Stimulated activated CD8-positive, alpha-beta memory T cell treated with anti-CD3 and anti-CD28 coated beads, Interleukin-7, amount 100 ng/mL, for 1 hour (primary cell): ENCODE results near the gene MCC.
A peak's percentile ranks its signal among the peaks of the same experiment; 100 is the strongest.
"Not testable (repeated sequence)": the region's sequence is repeated elsewhere in the genome, so short reads cannot be mapped to it uniquely, and the experiment has no call there.

Source experiments
- DNase-seq, 2 donors: peaks; one replicate each; pipeline ENCODE4 v3.0.0-alpha.2; 2020; ENCODE audit warnings: low read depth in 2 of 2

The MCC gene

DNA sequence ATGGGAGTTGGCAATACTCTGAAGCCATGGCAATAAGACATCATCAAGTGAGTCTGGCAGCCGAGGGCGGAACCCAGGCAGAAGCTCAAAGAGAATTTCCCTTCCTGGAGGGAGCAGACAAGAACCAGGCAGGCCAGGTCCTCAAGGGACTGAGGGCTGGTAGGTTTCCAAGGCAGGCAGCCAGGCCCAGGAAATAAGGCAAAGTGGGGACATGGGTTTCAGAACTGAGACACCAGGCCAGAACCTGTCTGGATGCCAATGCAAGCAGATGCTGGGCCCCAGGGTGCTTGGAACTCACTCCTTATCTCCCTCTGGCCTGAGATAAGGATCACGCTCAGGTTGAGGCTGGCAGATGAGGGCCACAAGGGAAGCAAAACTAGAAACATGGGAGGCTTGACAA lies 62.3 kb downstream of the MCC start:
- DNase-seq: no peak

DNA sequence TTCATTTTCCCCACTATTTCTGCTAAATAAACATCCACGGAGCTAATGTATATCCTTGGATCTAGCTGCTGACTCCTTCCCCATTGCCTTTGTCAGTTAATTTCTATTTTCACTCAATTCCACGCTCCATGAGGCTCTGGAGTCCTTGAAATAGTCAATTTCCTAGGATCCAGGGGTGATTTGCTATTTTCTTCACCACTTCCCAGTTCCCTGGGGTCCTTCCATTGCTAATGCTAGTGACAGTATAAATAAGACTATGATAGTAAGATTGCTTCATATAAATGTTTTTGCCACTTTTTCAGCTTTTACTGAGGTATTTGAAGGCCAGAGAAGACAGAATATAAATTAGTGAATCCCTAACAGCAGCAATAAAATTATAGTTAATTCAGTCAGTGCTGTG lies 66.6 kb downstream of the MCC start:
- no peak for DNase-seq

DNA sequence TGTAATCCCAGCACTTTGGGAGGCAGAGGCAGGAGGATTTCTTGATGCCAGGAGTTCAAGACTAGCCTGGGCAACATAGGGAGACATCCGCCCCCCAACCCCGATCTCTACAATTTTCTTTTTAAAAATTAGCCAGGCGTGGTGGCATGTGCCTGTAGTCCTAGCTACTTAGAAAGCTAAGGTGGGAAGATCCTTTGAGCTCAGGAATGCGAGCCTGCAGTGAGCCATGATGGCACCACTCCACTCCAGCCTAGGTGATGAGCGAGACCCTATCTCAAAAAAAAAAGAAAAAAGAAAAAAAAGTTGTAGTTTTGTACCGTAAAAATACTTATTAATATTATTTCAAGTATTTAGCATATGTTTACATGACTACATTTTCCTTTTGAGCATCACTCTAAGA lies 82.7 kb downstream of the MCC start:
- no peak for DNase-seq

DNA sequence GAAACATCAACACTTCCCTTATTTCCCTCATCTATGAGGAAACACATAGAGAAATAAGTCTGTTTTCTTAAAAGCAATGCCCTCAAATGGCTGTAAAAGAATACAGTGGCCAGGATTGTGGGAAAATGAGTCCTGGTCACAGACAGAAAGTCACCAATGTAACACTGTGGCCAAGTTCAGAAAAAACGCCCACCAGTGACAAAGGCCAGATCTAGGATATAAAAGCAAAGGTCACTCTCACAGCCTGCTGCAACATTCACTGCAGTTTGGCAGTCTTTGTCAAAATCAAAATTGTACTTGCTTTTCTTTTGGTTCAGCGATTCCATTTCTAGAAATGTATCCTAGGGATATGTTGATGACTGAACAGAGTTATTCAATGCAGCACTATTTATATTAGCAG lies 84.0 kb downstream of the MCC start:
- no peak for DNase-seq

DNA sequence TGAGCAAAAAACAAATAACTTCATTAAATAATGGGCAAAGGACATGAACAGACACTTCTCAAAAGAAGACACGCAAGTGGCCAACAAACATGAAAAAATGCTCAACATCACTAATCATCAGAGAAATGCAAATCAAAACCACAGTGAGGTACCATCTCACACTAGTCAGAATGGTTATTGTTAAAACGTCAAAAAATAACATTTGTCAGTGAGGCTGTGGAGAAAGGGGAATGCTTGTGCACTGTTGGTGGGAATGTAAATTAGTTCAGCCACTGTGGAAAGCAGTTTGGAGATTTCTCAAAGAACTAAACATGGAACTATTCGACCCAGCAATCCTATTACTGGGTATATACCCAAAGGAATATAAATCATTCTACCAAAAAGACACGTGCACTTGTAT lies 90.3 kb downstream of the MCC start:
- not testable (repeated sequence) for DNase-seq

DNA sequence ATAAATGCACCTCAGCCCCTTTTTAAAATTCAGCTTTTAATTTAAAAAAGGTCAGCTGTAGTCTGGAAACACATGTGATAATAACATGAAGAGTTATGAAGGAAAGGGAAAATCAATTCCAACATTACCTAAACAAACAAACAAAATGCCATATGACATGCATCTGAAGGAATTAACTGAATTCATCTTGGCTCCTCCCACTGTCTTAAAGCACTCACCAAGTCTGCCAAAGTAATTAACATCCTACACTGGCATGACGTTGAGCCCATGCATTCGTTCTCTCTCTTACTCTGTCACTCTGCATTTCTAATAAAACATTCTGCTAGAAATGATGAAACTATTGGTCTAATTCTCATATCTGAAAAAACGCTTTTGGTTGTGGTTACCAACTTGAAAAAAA lies 91.2 kb downstream of the MCC start:
- no peak for DNase-seq

DNA sequence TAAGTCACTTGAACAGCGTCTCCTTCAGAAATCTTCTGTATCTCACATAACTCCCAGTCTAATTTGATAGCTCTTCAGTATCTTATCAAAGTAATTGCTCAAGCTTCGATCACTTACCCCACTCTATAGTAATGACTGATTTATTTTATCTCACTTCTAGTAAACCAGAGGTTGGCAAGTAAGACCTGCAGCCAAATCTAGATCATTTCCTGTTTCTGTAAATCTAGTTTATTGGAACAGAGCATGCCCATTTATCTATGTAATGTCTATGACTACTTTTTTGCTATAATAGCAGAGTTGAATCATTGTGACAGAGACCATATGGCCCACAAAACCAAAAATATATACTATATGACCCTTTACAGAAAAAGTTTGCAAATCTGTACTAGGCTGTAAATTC lies 93.6 kb downstream of the MCC start:
- DNase-seq: no peak

DNA sequence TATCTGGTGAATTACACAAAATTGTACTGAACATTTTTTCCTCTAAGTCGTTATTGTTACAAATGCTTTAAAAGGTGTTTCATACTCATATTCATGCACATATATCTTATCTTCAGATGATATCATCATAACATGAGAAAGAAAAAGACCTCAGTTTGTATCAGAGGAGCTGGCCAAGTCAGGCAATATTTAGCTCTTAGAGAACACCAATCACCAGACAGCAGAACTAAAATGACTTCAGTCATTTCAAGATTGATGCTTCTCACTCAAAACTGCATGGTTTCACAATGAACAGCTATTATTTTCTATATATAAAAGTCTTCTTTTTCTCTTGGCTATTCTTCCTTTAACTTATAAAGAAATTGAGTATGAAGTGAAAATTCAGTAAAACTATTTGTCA lies 98.0 kb downstream of the MCC start:
- no peak for DNase-seq

DNA sequence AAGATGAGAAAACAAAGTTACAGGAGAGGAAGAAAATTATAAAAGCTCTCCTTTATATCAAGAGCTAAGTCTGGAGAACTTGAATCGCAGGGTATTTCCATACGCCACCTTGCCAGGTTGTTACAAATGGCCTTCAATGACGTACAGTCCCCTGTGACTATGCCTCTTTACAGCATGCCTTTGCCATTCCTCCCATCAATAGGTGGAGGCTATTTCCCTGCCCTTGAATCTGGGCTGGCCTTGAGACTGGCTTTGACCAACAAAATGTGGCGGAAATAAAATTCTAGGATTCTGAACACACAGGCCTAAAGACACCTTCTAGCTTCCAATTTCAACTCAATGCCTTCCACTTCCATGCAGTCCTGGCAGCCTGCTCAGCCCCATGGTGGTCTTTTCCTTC lies 99.1 kb downstream of the MCC start:
- DNase-seq: no peak

DNA sequence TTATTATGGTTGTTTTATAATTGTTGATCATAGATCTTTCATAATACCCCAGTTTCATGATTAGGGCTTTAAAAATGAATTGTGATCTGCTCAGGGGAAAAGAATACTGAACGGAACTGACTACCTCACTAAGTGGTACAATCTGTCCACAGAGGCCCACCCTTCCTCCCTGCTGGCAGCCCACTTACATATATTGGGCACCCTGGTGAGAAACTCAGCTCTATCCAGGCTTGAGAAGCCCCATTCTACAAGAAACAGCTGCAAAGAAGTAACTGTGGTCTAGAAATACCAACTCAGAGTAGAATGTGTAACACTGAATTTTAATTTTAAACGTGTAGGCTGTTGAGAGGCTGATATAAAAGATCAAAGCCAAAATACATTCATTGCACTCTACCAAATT lies 100.4 kb downstream of the MCC start:
- DNase-seq: no peak

DNA sequence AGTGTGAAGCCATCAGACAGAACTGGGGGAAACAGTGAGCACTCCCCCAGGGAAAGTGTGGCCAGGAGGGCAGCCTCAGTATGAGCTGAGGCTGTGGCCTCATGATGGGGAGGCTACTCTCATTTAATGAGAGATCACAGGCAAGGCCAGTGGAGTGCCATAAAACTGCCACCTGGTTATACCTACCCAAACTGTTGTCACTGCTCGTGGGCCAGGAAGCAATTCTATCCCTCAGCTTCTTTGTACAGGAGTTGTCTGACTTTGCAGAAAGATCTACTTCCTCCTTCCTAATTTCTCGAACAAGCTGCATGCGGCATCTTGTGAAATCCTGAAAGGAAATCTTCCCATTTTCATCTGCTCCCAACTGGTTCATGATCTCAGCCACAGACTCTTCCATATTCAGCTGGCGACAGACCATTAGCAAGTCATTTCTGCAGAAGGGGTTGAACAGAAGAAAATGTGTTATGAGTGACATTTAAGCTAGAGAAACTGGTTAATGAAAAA lies 103.4 kb downstream of the MCC start:
- DNase-seq: no peak

DNA sequence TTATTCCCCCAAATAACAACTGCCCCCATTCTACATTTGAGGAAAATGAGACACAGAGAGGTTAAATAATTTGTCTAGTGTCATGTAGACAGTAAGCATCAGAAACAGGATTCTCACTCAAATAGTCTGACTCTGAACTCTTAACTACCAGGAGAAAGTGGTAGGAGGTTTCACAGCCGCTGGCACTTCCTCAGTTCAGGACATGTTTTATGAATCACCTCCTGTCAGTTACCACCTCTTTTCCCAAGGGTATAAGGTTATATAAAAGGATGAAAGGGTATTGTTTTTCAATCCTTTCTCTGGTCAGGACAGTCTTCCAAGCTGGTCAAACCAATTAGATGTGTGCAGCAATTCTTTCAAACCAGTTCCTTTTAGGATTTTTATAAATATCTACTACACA lies 105.5 kb downstream of the MCC start:
- DNase-seq: no peak

DNA sequence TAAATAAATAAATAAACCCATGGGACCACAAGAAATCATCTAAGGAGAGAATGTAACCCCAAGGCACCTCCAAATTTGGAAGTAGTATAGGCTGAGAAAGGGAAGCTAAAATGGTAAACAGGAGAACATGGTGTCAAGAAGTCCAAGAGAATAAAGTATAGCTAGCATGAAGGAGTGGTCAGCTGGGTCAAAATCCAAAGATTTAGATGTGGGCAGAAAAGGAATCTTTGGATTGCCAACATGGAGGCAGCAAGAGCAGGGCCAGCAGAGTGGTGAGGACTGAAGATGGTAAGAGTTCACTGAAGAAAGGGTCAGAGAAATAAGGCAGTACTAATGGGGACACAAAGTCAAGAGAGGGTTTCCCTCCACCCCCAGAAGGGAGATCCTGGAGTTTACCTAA lies 106.5 kb downstream of the MCC start:
- DNase-seq: no peak

DNA sequence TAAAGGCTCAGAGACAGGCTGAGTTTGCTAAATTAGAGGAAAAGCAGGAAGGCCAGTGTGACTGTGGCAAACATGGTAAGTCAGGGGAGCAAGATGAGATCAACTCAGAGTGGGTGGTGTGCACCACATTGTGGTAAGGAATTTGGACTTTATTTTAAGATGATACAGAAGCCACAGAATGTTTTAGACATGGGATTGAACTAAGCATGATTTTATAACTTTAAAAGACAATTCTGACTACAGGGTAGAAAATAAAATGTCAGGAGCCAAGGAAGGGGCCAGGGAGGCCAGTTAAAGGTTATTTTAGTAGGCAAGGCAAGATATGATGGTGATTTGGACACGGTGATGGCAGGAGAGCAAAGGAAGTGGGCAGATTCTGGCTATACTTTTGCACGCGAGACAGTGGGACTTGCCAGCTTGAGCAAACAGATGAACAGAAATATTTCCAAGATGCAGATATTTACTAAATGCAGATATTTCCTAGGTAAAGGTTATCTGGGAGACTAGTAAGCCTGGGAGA lies 107.4 kb downstream of the MCC start:
- DNase-seq: no peak

DNA sequence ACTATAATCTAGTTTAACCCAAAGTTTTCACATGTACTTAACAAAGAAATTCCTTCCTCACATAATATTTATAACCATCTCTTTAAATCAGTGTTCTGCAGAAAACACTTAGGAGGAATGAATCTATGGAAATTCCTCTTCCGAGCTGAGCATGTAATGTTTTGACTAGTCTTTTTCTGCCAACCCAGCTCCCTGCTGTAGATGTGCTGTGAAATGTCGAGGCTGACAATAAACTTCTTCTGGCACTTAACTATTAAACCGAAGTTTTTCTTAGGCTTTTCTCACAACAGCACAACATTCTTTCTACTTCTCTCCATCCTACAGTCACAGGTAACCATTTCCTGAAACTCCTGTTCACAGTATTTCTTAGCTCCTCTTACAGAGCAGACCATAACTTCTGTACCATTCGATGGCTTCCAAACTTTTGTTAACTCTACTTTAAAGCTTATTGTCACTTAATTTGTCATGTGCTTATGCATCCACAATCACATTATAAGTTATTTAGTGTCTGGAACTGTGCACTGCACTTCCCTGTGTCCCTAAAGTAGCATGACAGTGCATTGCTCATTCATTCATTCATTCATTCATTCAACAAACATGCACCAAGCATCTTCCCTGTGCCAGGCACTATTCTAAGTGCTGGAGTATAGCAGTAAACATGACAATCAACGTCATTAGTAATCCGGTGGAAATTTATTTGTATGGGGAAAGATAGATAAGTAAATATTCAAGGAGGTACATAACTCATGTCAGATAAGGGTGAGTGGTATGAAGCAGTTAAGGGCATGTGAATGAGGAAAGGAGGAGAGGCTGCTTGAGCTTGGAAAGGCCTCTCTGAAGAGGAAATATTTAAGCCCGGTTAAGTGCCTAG lies 108.1 kb downstream of the MCC start:
- DNase-seq: no peak

DNA sequence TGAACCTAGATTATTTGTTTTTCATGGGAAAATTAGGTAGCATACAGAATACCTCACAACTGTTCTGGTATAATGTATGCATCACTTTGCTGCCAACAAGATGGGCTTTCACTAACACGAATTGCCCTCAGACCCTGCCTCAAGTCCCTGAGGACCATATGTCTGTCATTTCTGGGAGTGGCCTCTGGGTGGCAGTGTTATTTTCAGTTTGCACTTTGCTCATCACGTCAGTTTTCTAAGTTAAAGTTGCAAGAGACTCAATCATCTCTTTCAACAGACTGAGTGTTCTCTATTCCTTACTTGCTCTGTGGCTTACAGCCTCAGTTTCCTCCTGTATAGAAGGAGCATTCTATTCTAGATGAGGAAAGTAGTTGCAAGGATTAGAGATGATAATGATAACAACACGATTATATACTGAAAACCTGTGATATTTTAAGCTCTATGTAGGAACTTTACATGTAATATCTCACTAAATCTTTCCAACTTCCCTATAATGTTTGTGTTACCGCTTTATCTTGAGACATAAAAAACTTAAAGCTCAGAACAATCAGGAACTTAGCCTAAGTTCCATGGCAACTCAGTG lies 109.2 kb downstream of the MCC start:
- peak; percentile 4 to 31 for DNase-seq

DNA sequence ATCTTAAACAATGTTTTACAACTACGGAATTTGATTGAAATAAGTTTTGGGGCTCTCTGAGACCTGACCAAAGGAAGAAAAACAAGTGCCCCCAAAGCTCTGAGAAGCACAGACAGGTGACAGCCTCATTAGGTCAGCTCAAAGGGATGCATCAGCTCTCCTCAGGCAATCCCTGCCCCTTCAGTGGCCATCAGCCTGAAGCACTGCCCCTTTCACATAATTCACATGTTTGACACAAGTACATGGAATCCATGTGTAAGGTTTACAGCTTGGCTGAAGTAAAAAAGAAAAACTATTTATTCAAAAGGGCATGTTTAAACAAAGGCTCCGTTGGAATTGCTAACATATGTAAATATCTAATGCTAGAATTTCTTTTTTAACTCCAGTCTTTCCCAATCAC lies 109.7 kb downstream of the MCC start:
- no peak for DNase-seq

DNA sequence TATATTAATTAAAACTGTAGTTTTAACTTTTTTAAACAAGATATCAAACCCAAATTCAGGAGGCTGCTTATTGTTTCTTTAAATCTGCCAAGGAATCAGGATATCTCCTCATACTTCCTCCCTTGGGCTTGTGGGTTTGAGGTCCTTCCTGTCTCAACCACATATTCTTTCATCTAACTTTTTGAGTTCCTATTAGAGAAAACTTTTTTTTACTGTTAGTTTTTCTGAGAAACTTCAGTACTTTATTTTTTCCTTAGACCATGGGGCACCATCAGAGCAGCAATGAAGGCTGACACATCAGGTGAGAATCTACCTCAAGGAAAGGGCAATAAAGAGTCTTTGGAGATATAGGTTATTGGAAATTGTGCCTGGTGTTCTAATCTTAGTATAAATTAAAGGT lies 110.2 kb downstream of the MCC start:
- no peak for DNase-seq

DNA sequence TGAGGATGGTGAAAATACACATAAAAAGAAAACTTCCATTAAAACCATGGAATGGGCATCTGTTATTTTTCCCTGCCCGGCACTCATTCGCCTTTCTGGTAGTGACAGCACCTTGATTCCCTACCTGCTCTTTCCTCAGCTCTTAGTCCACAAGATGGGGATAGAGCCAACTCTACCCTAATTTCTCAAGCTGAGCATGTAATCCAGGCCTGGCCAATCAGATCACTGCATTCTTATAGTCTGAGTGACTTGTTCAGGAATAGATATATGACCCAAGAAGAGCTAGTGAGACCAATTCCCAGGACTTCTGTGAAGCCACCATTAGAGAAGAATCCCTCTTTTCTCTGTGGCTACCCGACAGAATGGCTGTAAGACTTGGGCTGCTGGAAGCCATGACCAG lies 111.6 kb downstream of the MCC start:
- no peak for DNase-seq

DNA sequence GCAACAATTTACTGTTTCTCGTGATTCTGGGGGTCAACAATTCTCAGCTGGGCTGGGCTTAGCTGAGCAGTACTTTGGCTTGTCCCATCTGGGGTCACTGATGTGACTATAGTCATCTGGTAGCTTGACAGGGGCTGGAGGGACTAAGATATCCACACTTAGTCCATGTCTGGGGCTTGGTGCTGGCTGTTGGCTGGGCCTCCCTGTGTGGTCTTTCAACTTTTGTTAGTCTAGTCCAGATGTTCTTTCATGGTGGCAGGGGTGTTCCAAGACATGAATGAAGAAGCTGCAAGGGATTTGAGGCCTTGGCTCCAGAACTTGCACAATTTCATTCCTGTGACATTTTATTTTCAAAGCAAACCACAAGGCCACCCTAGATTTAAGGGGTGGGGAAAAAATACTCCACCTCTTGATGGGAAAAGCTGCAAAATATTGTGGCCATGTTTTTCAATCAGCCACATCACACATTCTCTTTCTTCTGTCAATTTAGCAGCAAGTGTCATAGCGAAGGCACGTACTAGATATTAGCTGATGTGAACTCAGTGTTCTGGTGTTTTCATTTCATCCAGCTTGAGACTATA lies 112.7 kb downstream of the MCC start:
- no peak for DNase-seq

DNA sequence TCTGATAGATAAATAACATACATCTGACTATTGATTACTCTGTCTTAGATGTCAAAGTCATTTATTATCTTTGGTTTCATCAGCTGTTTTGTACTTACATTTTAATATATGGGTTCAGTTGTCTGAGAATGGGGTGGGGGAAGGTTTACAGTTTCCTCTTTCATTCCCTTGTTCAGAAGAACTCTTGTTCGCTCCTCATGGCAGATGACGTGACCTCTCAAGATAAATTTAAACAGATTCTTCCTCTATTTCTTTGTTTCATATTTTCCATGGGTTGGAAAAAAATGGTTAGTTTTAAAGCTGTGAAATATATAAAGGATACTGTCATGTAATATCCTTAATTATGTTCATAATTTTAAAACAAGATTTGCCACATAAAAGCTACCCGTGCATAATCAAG lies 114.8 kb downstream of the MCC start:
- no peak for DNase-seq

DNA sequence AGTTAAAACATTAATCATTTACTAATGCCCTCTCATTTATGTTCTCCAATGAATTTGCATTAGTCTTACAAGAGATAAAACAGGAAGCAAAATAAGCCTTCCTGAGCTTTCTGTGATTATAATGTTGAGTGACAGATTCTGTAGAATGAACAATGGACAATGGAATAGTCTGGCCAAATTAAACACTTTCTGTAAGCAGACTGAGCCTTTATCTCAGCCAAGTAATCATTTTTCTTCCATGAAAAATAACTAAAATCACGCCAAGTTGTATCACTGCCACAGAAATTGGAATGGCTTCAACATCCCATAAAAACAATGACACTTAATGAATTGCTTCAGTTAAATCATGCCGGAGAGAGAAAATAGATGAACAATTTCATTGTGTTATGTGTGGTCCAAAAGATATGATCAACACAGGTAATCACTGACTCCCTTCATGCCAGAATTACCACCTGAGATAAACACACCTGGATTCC lies 116.5 kb downstream of the MCC start:
- no peak for DNase-seq

DNA sequence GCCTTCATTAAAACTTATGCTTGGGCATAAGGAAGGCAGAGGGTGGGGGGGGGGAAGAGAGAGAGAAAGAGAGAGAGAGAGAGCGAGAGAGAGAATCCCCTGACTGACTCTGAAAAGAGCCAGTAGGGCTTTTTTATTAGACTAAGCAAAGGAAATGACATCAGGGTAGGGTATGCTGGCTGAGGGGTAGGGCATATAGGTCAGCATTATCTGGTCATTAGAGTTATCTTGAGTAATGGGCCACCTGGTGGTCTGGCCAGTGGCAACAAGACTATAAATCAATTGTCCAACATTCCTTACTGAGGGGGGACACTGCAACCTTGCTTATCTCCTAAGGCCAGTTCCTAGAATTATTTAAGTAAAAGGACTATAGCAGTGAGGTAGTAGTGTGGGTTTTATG lies 120.7 kb downstream of the MCC start:
- DNase-seq: no peak
